ENCODE results near the gene NRGN.

The NRGN gene

DNA sequence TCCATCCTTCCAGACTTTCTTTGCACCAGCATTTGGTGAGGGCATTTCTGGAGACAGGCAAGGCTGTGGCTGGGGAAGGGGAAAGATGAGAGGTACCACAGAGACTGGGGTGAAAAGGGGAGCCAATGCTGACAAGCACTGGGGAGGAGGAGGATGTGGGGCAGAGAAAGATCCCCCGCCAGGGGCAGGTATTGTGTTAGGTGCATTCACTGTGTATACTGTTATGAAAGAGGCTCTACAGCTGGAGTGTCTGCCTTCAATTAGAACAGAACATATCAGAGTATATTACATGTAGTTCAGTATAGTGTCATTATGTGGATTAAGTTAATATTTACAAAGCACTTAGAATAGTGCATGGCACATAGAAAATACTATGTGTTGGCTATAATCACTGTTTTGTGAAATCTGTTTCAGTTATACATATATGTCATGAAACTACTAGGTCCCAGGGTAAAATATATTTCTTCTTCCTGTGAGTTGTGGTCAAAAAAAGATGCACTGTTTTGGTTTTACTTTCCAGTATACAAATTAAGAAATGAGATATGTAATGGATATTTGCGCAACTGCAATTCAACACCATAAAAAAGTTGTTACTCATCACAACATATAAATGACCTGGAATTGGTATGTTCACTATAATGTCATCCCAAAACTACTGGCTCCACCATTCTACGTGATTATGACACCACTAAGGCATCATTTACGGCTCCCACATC lies 52.0 kb downstream of the NRGN start:
- no peak for DNase-seq (ENCODE audit: low read depth)

DNA sequence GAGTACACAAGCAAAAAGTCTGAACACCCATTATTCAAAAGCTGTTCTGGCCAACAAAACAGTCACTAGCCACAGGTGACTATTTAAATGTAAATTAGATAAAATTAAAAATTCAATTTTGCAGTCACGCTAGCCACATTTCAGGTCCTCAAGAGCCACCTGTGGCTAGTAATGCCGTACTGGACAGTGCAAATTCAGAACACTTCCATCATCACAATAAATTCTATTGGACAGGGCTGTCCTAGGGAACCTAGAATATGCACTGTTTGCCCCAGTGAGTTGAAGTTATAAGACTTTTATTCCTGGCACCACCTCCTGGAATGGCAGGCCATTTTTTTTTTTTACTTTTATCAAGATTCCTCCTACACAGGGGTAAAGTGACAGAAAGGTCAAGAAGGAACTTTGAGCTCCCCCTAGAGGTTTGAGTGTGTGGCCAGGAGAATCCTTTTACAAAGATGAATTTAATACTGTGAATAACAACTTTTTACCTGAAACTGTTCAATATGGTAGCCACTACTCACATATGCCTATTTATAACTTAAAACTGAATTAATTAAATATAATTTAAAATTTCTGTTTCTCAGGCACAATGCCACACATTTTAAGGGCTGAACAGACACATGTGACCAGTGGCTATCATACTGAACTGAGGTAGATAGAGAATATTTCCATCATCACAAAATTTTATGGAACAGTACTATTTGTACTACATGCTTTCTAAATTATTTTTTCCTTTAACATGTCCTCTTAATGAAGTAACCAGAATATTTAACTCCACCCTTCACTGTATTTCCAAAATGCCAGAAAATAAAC lies 53.9 kb downstream of the NRGN start:
- DNase-seq (ENCODE audit: low read depth) = no peak

DNA sequence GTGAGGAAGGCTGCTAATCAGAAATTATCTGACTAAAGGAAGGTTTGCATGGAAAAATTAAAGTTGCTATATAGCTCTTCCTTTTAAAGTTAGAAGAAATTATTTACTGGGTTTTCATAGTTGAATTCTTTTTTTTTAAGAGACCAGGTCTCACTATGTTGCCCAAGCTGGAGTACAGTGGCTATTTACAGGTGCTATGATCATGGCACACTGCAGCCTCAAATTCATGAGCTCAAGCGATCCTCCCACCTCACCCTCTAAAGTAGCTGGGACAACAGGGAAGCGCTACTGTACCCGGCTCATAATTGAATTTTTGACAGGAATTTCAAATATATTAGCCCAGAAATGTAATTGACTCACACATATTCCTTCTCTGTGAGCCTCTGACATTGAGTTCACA lies 56.6 kb downstream of the NRGN start:
- no peak for DNase-seq (ENCODE audit: low read depth)

All from T follicular helper cell (primary cell).